HL-60/S4 (cell line): ENCODE measurements around the gene LSM14A.
"Not testable (repeated sequence)": the region's sequence is repeated elsewhere in the genome, so short reads cannot be mapped to it uniquely, and the experiment has no call there.

Experiments used
- in situ Hi-C: fragments of 300-500 bp; cut with MboI; formaldehyde crosslinking; loops from 2 replicates; pipeline ENCODE4 v1.14.3; 2022; ENCODE audit warnings: low sequenced_read_pairs

The LSM14A gene

GRCh38 chr19:34155686-34156085, 16.6 kb upstream of the LSM14A start:
- in situ Hi-C loops: no loop called here

GRCh38 chr19:34158966-34159365, 13.3 kb upstream of the LSM14A start:
- in situ Hi-C loops: not testable (repeated sequence)

GRCh38 chr19:34159541-34159940, 12.8 kb upstream of the LSM14A start:
- in situ Hi-C loops: not testable (repeated sequence)

GRCh38 chr19:34161902-34162301, 10.4 kb upstream of the LSM14A start:
- in situ Hi-C loops: not testable (repeated sequence)

GRCh38 chr19:34165295-34165738, 7.0 kb upstream of the LSM14A start:
- in situ Hi-C loops: no loop called here

GRCh38 chr19:34169475-34170199, 2.7 kb upstream of the LSM14A start:
- in situ Hi-C loops: not testable (repeated sequence)

GRCh38 chr19:34171539-34171876, 796 bp upstream of the LSM14A start:
- in situ Hi-C loops: no loop called here

- in situ Hi-C loops: no loop called here
Measured at GRCh38 chr19:34172661-34173192, 423 bp downstream of the LSM14A start.

- in situ Hi-C loops: no loop called here
Measured at GRCh38 chr19:34173193-34173956, 1.1 kb downstream of the LSM14A start.

- in situ Hi-C loops: not testable (repeated sequence)
Measured at GRCh38 chr19:34175173-34175572, 2.9 kb downstream of the LSM14A start.

- in situ Hi-C loops: no loop called here
Measured at GRCh38 chr19:34176581-34176980, 4.3 kb downstream of the LSM14A start.

- in situ Hi-C loops: no loop called here
Measured at GRCh38 chr19:34178274-34178610, 5.9 kb downstream of the LSM14A start.

- in situ Hi-C loops: no loop called here
Measured at GRCh38 chr19:34179066-34179465, 6.8 kb downstream of the LSM14A start.

GRCh38 chr19:34180273-34180672, 8.0 kb downstream of the LSM14A start:
- in situ Hi-C loops: no loop called here

GRCh38 chr19:34180709-34181108, 8.4 kb downstream of the LSM14A start:
- in situ Hi-C loops: no loop called here

GRCh38 chr19:34181111-34181864, 9.0 kb downstream of the LSM14A start:
- in situ Hi-C loops: no loop called here

- in situ Hi-C loops: no loop called here
Measured at GRCh38 chr19:34182125-34182524, 9.8 kb downstream of the LSM14A start.

GRCh38 chr19:34184880-34185491, 12.7 kb downstream of the LSM14A start:
- in situ Hi-C loops: no loop called here

- in situ Hi-C loops: no loop called here
Measured at GRCh38 chr19:34186205-34186604, 13.9 kb downstream of the LSM14A start.

- in situ Hi-C loops: no loop called here
Measured at GRCh38 chr19:34187011-34187410, 14.7 kb downstream of the LSM14A start.

- in situ Hi-C loops: no loop called here
Measured at GRCh38 chr19:34188408-34188807, 16.1 kb downstream of the LSM14A start.
